DMS153 treated with DMSO at 0.1 percent for 48 hours (cell line): Measurements from ENCODE around the gene AEBP1.

Experiments used
- DNase-seq: peaks from one replicate; lab custom pipeline; 2025; ENCODE audit not compliant: unreplicated experiment; lab: John Stamatoyannopoulos, UW

The AEBP1 gene

GRCh38 chr7:44066494-44067063 lies 37.6 kb upstream of the AEBP1 start:
- no peak for DNase-seq

GRCh38 chr7:44067064-44067951 lies 36.8 kb upstream of the AEBP1 start:
- no peak for DNase-seq

- DNase-seq = no peak
Observed at GRCh38 chr7:44068054-44068453, 36.1 kb upstream of the AEBP1 start.

- no peak for DNase-seq
Observed at GRCh38 chr7:44071726-44072363, 32.3 kb upstream of the AEBP1 start.

- peak; percentile 26 for DNase-seq
Observed at GRCh38 chr7:44072364-44073231, 31.5 kb upstream of the AEBP1 start.

GRCh38 chr7:44073664-44074348 lies 30.3 kb upstream of the AEBP1 start:
- DNase-seq = no peak

GRCh38 chr7:44074349-44074695 lies 29.8 kb upstream of the AEBP1 start:
- no peak for DNase-seq

GRCh38 chr7:44075296-44076075 lies 28.7 kb upstream of the AEBP1 start:
- no peak for DNase-seq

- no peak for DNase-seq
Observed at GRCh38 chr7:44076101-44076895, 27.8 kb upstream of the AEBP1 start.

GRCh38 chr7:44077061-44077460 lies 27.1 kb upstream of the AEBP1 start:
- no peak for DNase-seq

GRCh38 chr7:44077681-44078091 lies 26.5 kb upstream of the AEBP1 start:
- DNase-seq = no peak

GRCh38 chr7:44078521-44078920 lies 25.6 kb upstream of the AEBP1 start:
- DNase-seq = no peak

GRCh38 chr7:44079331-44080021 lies 24.7 kb upstream of the AEBP1 start:
- no peak for DNase-seq

GRCh38 chr7:44080118-44080517 lies 24.0 kb upstream of the AEBP1 start:
- no peak for DNase-seq

- no peak for DNase-seq
Observed at GRCh38 chr7:44080686-44081265, 23.4 kb upstream of the AEBP1 start.

GRCh38 chr7:44081266-44081748 lies 22.8 kb upstream of the AEBP1 start:
- DNase-seq = no peak

- DNase-seq = peak; percentile 99
Observed at GRCh38 chr7:44082541-44083207, 21.5 kb upstream of the AEBP1 start.
